Motor neuron (in vitro differentiated cells): ENCODE results near the gene GLRA2. TPM values are rescaled to one million over a fixed set of nuclear protein-coding genes. Genes with fewer than 3 reads are reported as not detected.

Experiments used
- ATAC-seq, 8 experiments: fragments of 200-7000 bp; cut with Tn5 transposase; replicated peaks in 6 of 8; 2 replicates each; pipeline ENCODE4 v1.8.0; 2021; ENCODE audit warnings: mild to moderate bottlenecking in 8 of 8, moderate library complexity in 8 of 8
- H3K27ac ChIP-seq, 2 donors: fragments of 250-450 bp; sonication (Bioruptor Pico); 2 replicates each; pipeline ENCODE4 v1.9.0; 2021; ENCODE audit warnings: antibody characterized with exemption in 2 of 2, mild to moderate bottlenecking in 2 of 2, moderate library complexity in 1 of 2
- H3K4me1 ChIP-seq, 2 donors: fragments of 250-450 bp; sonication (Bioruptor Pico); replicated peaks in 1 of 2; 2 replicates each; pipeline ENCODE4 v1.6.1; 2021; ENCODE audit warnings: antibody characterized with exemption in 2 of 2, mild to moderate bottlenecking in 2 of 2, moderate library complexity in 1 of 2
- H3K4me3 ChIP-seq, 5 donors: fragments of 250-450 bp; sonication (Bioruptor Pico); 2 replicates each; pipeline ENCODE4 v1.9.0; 2021; ENCODE audit warnings: antibody characterized with exemption in 5 of 5, mild to moderate bottlenecking in 5 of 5, moderate library complexity in 4 of 5
- WGBS, 10 experiments: fragments of 450-650 bp; shearing (Covaris generic); methylation state at CpG; one replicate each; pipeline ENCODE4 v1.0.0; 2022; 5-methylcytosine and 5-hydroxymethylcytosine counted together
- in situ Hi-C, 9 experiments: fragments of 400-800 bp; cut with MboI; loops; one replicate each; pipeline ENCODE4 v1.15.0; 2021; ENCODE audit warnings: low sequenced_read_pairs in 9 of 9, low pct_unique_long_range_greater_than_20kb in 2 of 9; ENCODE audit not compliant: unreplicated experiment in 9 of 9
- total RNA-seq, 8 experiments: library from RNA; unstranded; fragments of 300-600 nt; gene quantifications; 2 replicates each; pipeline versions ENCODE4 v1.2.3 to v1.2.4, GENCODE V29; 2022

The GLRA2 gene
- 10 to 100 TPM in 5 of 8 experiments, under 1 TPM in 2, not detected in 1; 0.10 to 68.8 (median 36.1) TPM for total RNA-seq

GRCh38 chrX:14529290-14529989, at the start of gene GLRA2:
Gene GLRA2 (plus strand): TSS chrX:14529536. CDS start chrX:14530058, 522 bp downstream.
- peak within 1 kb of the TSS in 1 of 2 donors; percentile 58 for H3K27ac ChIP-seq
- peak; percentile 47 to 93 (median 89) for ATAC-seq
- H3K4me3 ChIP-seq = peak within 1 kb of the TSS; percentile 28 to 40 (median 37)
- in situ Hi-C loops = loop anchor here in 1 of 9 experiments (10.0 kb wide), 1 partner anchor 435 kb away; no protein-coding TSS in a partner anchor
- peaks cover 0 to 4% of the 10 kb centered on the region in 2 donors for H3K4me1 ChIP-seq
- 0 to 83% (median 39%) methylated on average over 1 to 3 of the region's 17 CpGs; no CpG with 5 or more reads in 5 of the 10 experiments for WGBS, 10 experiments

- ATAC-seq = no peak
- in situ Hi-C loops = no loop called here
- WGBS, 10 experiments = 18 to 100% (median 90%) methylated on average over 1 to 7 of the region's 8 CpGs; no CpG with 5 or more reads in 6 of the 10 experiments
Observed at GRCh38 chrX:14489437-14489836, 39.9 kb upstream of the GLRA2 start.

GRCh38 chrX:14491689-14492088, 37.6 kb upstream of the GLRA2 start:
- 0 to 71% (median 10%) methylated on average over 1 to 2 of the region's 3 CpGs; no CpG with 5 or more reads in 7 of the 10 experiments for WGBS, 10 experiments
- H3K4me1 ChIP-seq = no peaks in the 10 kb centered on the region
- no peak overlapping the region for H3K27ac ChIP-seq
- no peak overlapping the region for H3K4me3 ChIP-seq
- in situ Hi-C loops = no loop called here
- no peak for ATAC-seq

More at GRCh38 chrX:14489437-14489836, 39.9 kb upstream of the GLRA2 start:
- Histone ChIP-seq H3K27ac (no peak overlapping the region), H3K4me3 (no peak overlapping the region), H3K4me1 (no peaks in the 10 kb centered on the region)

- Histone ChIP-seq H3K27ac (no peak overlapping the region), H3K4me1 (peaks cover 0 to 19% of the 10 kb centered on the region in 2 donors), H3K4me3 (no peak overlapping the region)
- in situ Hi-C loops = no loop called here
- ATAC-seq = peak in 2 of 8 experiments; percentile 20 to 33
- 0 to 80% (median 73%) methylated on average over 1 to 3 of the region's 3 CpGs; no CpG with 5 or more reads in 4 of the 10 experiments for WGBS, 10 experiments
Observed at GRCh38 chrX:14496674-14497073, 32.7 kb upstream of the GLRA2 start.

- Histone ChIP-seq H3K4me3 (no peak overlapping the region), H3K27ac (no peak overlapping the region), H3K4me1 (peaks cover 0 to 19% of the 10 kb centered on the region in 2 donors)
- 0 to 76% (median 31%) methylated on average over 1 to 4 of the region's 4 CpGs; no CpG with 5 or more reads in 4 of the 10 experiments for WGBS, 10 experiments
- peak in 2 of 8 experiments; percentile 38 to 42 for ATAC-seq
- in situ Hi-C loops = no loop called here
Observed at GRCh38 chrX:14497184-14497666, 32.1 kb upstream of the GLRA2 start.

- 0 to 90% (median 73%) methylated on average over 1 to 4 of the region's 5 CpGs; no CpG with 5 or more reads in 4 of the 10 experiments for WGBS, 10 experiments
- Histone ChIP-seq H3K4me1 (peaks cover 0 to 19% of the 10 kb centered on the region in 2 donors), H3K4me3 (no peak overlapping the region), H3K27ac (no peak overlapping the region)
- in situ Hi-C loops = no loop called here
- no peak for ATAC-seq
Observed at GRCh38 chrX:14501327-14501726, 28.0 kb upstream of the GLRA2 start.

- WGBS, 10 experiments = 60 to 89% (median 73%) methylated on average over 1 of the region's 1 CpG; no CpG with 5 or more reads in 6 of the 10 experiments
- H3K27ac ChIP-seq = no peak overlapping the region
- in situ Hi-C loops = no loop called here
- no peak for ATAC-seq
- H3K4me3 ChIP-seq = no peak overlapping the region
- H3K4me1 ChIP-seq = no peaks in the 10 kb centered on the region
Observed at GRCh38 chrX:14504960-14505538, 24.3 kb upstream of the GLRA2 start.

GRCh38 chrX:14505648-14506047, 23.7 kb upstream of the GLRA2 start:
- Histone ChIP-seq H3K27ac (no peak overlapping the region), H3K4me1 (no peaks in the 10 kb centered on the region), H3K4me3 (no peak overlapping the region)
- in situ Hi-C loops = no loop called here
- ATAC-seq = no peak
- 44 to 100% methylated on average over 1 of the region's 1 CpG; no CpG with 5 or more reads in 8 of the 10 experiments for WGBS, 10 experiments

GRCh38 chrX:14506866-14507265, 22.5 kb upstream of the GLRA2 start:
- H3K4me3 ChIP-seq = no peak overlapping the region
- H3K27ac ChIP-seq = no peak overlapping the region
- no peak for ATAC-seq
- H3K4me1 ChIP-seq = no peaks in the 10 kb centered on the region
- in situ Hi-C loops = no loop called here

GRCh38 chrX:14508025-14508690, 21.2 kb upstream of the GLRA2 start:
- no peak overlapping the region for H3K27ac ChIP-seq
- no peaks in the 10 kb centered on the region for H3K4me1 ChIP-seq
- 0 to 67% (median 46%) methylated on average over 1 to 3 of the region's 3 CpGs; no CpG with 5 or more reads in 5 of the 10 experiments for WGBS, 10 experiments
- in situ Hi-C loops = no loop called here
- H3K4me3 ChIP-seq = no peak overlapping the region
- no peak for ATAC-seq

- in situ Hi-C loops = no loop called here
- Histone ChIP-seq H3K4me3 (no peak overlapping the region), H3K4me1 (no peaks in the 10 kb centered on the region), H3K27ac (no peak overlapping the region)
- no peak for ATAC-seq
- WGBS, 10 experiments = 32 to 79% (median 50%) methylated on average over 1 to 4 of the region's 4 CpGs; no CpG with 5 or more reads in 3 of the 10 experiments
Observed at GRCh38 chrX:14509325-14510057, 19.8 kb upstream of the GLRA2 start.

- in situ Hi-C loops = loop anchor here in 1 of 9 experiments (10.0 kb wide), 1 partner anchor 434 kb away; no protein-coding TSS in a partner anchor
- peak; percentile 72 to 92 (median 80) for ATAC-seq
- peak overlapping the region in 1 of 2 donors; percentile 58 for H3K27ac ChIP-seq
Observed at GRCh38 chrX:14528629-14529289, 577 bp upstream of the GLRA2 start.

More at GRCh38 chrX:14528629-14529289, 577 bp upstream of the GLRA2 start:
- WGBS, 10 experiments = 0 to 20% (median 10%) methylated on average over 1 to 7 of the region's 14 CpGs; no CpG with 5 or more reads in 7 of the 10 experiments
- Histone ChIP-seq H3K4me3 (peak overlapping the region; percentile 28 to 40 (median 37)), H3K4me1 (peaks cover 0 to 4% of the 10 kb centered on the region in 2 donors)
